ENCODE measurements around the gene SMIM9. TPM values are rescaled to one million over a fixed set of nuclear protein-coding genes. Genes with fewer than 3 reads are reported as not detected.
A peak's percentile ranks its signal among the peaks of the same experiment; 100 is the strongest.
"Not testable (repeated sequence)": the region's sequence is repeated elsewhere in the genome, so short reads cannot be mapped to it uniquely, and the experiment has no call there.

SMIM9 gene
- not detected in 2 replicates for total RNA-seq (2014; rRNA removed; shearing (Covaris generic))

DNA sequence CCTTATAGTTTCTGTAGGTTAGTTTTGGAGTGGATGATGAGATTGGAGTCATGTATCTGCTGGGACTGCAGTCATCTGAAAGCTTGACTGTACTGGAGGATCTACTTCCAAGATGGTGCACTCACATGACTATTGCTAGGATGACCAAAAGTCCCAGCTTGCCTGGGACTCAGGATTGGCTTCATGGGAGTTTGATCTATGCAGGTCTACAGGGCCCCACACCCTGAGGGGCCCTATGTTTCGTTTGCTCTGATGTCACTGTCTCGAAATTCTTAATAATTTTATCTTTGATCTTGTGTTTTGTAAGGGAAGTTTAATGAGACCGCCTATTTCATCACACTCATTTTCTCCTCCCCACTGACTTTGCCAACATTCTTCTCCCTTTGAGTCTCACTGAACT, at the start of gene SMIM9:
TSS of gene SMIM9 (minus strand) at position 101 of the 400 bp plus-strand sequence. CDS start 3,806 bp downstream, outside the sequence.
- no peak for DNase-seq (ENCODE audit: low spot score)

GRCh38 chrX:154884069-154884468, 49.6 kb upstream of the SMIM9 start:
- not testable (repeated sequence) for DNase-seq (ENCODE audit: low spot score)

DNA sequence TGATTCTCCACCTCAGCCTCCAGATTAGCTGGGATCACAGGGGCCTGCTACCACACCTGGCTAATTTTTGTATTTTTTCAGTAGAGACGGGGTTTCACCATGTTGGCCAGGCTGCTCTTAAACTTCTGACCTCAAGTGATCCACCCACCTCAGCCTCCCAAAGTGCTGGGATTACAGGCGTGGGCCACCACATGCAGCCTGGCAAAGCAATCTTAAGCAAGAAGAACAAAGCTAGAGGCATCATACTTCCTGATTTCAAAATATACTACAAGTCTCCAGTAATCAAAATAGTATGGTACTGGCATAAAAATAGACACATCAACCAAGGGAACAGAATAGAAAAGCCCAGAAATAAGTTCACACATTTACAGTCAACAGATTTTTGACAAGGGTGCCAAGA, 38.9 kb upstream of the SMIM9 start:
- no peak for DNase-seq (ENCODE audit: low spot score)

DNA sequence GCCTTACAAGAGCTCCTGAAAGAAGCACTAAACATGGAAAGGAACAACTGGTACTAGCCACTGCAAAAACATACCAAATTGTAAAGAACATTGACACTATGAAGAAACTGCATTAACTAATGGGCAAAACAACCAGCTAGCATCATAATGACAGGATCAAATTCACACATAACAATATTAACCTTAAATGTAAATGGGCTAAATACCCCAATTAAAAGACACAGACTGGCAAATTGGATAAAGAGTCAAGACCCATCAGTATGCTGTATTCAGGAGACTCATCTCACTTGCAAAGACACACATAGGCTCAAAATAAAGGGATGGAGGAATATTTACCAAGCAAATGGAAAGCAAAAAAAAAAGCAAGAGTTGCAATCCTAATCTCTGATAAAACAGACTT, 34.1 kb upstream of the SMIM9 start:
- DNase-seq (ENCODE audit: low spot score): not testable (repeated sequence)

DNA sequence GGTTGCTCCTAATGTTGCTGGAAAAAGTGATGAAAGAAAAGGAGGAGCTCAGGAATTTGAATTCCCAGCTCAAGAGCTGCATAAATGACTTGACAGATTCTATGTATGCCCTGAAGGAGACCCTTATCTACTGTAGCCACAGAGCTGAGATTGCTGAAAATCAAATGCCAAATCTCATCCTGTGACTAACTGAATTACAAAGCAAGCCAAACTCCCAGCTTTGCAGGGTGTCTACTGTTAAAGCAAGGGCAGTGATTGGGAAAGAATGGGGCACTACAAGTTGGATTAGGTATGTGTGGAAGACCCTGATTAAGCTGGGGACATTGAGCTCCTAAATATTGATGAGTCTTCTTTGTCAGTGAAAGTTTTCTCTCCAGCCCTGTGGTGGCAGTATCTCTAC, 20.8 kb upstream of the SMIM9 start:
- no peak for DNase-seq (ENCODE audit: low spot score)

GRCh38 chrX:154850957-154851611, 16.6 kb upstream of the SMIM9 start:
- no peak for DNase-seq (ENCODE audit: low spot score)

- peak; percentile 45 for DNase-seq (ENCODE audit: low spot score)
Measured at GRCh38 chrX:154840856-154841255, 6.4 kb upstream of the SMIM9 start.

GRCh38 chrX:154836163-154836562, 1.7 kb upstream of the SMIM9 start:
- no peak for DNase-seq (ENCODE audit: low spot score)

GRCh38 chrX:154833746-154834274, 652 bp downstream of the SMIM9 start:
- no peak for DNase-seq (ENCODE audit: low spot score)

- DNase-seq (ENCODE audit: low spot score): no peak
Measured at GRCh38 chrX:154829926-154830442, 4.5 kb downstream of the SMIM9 start.

DNA sequence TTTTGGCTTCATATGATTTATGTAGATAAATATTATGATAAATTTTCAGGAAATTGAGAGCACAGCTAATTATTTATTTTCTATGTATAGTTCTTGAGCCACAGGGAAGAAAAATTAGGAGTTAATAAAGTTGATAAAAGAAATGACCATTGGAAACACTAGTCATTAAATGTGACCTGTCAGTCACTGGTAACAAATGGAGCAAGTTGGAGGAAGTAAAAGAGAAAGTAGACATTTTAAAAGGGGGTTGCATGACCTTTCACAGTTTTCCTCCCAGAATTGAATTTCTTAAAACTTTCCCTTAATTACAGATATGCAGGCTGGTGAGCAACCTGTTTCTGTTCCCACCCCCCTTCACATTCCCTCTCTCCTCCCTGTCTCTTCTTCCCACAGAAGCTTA, 5.3 kb downstream of the SMIM9 start:
- no peak for DNase-seq (ENCODE audit: low spot score)

GRCh38 chrX:154828016-154828408, 6.5 kb downstream of the SMIM9 start:
- DNase-seq (ENCODE audit: low spot score): no peak

DNA sequence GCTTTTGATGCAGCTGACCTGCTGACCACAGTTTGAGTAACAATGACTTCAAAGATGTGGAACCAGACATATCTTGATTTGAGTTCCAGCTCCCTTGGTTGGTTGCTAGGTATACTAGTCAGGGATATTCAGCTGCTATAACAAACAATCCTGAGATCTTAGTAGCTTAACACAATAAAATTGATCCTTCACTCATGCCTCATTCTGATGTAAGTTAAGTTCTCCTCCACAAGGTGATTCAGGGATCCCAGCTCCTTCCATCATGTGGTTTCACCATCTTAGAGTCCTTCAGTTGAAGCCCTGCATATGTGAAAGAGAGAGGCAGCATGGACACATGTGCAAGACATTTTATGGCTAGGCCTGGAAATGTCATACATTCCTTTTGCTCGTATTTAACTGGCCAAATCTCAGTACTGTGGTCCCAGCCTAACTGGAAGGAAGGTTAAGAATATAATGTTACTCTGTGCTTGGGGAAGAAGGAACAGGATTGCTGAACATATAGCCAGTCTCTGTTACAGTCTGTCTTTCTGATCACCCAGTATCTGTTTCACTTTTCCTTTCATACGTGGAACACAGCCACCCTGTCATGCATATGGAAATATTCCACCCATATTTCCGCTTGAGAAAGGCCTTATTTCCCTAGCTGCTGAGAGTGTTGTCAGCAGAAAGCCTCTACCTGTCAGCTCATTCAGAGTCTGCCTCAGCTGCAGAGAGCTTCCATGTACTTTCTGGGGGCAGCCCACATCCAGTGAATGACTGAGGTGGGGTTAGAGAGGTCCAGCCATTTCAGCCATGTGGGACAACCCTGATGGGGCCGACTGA, 7.1 kb downstream of the SMIM9 start:
- DNase-seq (ENCODE audit: low spot score): no peak

- DNase-seq (ENCODE audit: low spot score): not testable (repeated sequence)
Measured at GRCh38 chrX:154825586-154825985, 8.9 kb downstream of the SMIM9 start.

DNA sequence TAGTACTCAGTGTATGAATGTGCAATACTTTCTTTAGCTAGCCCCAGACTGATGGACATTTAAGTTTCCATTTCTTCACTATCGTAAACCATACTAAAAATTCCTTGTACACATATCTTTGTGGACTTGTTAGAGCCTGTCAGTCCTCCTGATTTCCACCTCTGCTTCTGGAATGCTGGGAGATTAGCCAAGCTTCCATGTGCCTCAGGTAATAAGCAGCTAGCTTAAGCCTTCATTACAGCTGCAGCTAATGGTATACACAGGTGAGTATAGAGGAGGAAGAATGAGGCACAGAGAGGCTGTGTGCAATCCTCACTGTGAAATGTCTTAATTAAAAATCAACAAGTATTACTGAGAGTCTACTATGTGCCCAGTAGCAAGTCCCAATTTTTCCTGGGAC, 9.8 kb downstream of the SMIM9 start:
- DNase-seq (ENCODE audit: low spot score): no peak

GRCh38 chrX:154822029-154822428, 12.4 kb downstream of the SMIM9 start:
- DNase-seq (ENCODE audit: low spot score): no peak

- no peak for DNase-seq (ENCODE audit: low spot score)
Measured at GRCh38 chrX:154821523-154821922, 12.9 kb downstream of the SMIM9 start.

DNA sequence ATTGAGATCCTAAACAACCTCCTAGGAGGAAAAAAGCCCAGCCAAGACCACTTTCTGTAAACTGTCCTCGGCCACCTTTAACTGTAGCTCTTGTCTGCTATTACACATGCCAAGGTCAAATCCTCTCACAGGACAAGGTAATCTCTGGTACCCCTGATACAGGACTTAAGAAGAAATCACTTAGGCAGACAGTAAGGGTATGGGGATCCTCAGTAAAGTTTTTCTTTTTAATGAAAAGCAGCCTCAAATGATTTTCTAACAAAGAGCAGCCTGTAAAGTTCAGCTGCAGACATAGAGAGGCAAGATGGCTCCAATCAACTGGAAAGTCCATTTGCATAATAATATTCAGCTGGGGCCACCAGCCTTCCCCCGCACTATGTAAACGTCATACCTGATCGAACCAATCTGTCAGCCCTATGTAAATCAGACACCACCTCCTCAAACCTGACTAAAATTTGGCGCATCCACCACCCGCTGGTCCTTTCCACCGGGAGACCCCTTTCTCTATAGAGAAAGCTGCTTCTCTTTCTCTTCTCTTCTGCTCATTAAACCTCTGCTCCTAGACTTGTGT, 14.6 kb downstream of the SMIM9 start:
- DNase-seq (ENCODE audit: low spot score): no peak

- DNase-seq (ENCODE audit: low spot score): no peak
Measured at GRCh38 chrX:154818916-154819770, 15.3 kb downstream of the SMIM9 start.

DNA sequence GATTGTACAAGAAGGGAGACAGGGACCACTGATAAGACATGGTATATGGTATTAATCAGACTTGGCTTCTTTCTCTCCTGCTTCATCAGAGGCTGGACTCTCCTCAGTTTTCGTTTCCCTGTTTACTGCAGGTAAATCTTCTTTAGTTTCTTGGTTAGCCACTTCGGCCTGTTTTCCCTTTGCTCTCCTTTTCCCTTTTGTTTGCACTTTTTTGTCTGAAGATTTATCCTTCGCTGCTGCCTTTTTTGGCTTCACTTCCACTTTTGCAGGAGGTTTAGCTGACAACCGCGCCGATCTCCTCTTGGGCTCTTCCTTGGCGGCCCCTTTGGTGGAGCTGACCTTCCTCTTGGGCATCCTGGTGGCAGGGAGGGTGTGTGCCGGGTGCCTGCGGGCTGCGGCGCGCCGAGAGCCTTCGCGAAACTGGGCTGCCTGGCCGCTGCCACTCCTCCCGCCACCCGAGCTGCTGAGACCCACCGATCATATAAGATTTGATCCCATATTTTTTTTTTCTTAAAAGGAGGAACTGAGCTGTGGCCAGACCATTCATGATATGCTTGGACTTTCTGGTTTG, 17.3 kb downstream of the SMIM9 start:
- DNase-seq (ENCODE audit: low spot score): not testable (repeated sequence)

GRCh38 chrX:154816326-154816898, 18.1 kb downstream of the SMIM9 start:
- DNase-seq (ENCODE audit: low spot score): not testable (repeated sequence)

Measured in A172 (cell line).